KBM-7 (cell line): ENCODE measurements around the gene CCDC183.
"Not testable (repeated sequence)": the region's sequence is repeated elsewhere in the genome, so short reads cannot be mapped to it uniquely, and the experiment has no call there.

Experiments used
- DNase-seq: peaks from one replicate; pipeline ENCODE4 v3.0.0-alpha.2; 2015
- in situ Hi-C: fragments of 300-500 bp; cut with MboI; formaldehyde crosslinking; loops from 2 replicates; pipeline ENCODE4 v1.14.3; 2020; ENCODE audit warnings: low sequenced_read_pairs, low pct_unique_long_range_greater_than_20kb, mixed read lengths

The CCDC183 gene

DNA sequence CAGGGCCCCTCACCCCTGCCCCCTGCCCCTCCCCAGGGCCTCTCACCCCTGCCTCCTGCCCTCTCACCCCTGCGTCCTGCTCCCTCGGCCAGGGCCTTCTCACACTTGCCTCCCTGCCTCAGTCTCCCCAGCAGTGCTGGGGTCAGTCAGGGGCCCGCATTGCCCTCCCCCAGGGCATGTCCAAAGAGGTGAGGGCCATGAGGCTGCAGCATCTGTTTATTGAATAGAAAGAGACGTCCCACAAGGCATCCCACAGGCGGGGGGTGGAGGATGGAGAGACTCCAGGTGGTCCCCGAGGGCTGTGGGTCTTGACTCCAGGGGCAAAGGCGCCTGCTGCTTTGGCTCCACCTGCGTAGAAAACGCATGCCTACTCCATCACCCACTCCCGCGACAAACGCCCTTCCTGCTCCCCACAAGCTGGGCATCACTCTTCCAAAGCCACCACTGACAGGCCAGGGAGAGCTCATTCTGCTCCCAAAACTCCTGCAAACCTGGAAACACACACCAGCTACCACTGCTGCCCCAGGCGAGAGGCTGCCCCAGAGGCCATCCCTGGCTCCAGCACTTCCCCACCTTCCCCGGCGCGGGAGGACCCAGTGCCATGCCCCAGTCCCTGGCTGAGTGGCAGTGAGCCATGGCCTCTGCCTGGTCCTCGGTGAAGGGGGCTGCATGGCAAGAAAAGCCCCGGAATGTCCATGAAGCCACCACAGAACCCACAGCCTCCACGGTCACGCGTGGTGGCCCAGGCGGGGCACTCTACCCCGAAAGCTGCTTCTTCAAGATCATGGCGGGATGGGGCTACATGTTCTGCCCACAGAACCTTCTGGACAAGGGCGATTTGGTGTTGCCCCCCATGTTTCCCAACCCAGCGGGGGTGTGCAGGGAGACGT, 36.5 kb upstream of the CCDC183 start:
- DNase-seq = no peak
- in situ Hi-C loops = no loop called here

DNA sequence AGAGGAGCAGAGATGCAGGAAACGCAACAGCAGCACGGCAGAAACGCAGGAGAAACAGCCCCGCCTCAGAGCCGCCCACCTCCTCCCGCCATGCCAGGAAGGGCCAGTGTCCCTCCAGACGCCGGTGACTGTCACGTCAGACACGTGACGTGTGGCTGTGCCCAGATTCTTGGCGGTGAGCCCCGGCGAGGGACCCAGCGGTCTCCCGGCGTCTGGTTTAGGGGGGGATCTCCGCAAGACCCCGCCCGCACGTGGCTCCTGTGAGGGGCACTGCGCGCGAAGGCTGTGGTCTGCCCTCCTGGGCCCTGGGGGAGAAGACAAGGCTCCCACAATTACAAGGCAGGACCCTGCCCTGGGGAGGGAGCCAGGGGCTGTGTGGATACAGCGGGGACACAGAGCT, 35.7 kb upstream of the CCDC183 start:
- in situ Hi-C loops = no loop called here
- no peak for DNase-seq

DNA sequence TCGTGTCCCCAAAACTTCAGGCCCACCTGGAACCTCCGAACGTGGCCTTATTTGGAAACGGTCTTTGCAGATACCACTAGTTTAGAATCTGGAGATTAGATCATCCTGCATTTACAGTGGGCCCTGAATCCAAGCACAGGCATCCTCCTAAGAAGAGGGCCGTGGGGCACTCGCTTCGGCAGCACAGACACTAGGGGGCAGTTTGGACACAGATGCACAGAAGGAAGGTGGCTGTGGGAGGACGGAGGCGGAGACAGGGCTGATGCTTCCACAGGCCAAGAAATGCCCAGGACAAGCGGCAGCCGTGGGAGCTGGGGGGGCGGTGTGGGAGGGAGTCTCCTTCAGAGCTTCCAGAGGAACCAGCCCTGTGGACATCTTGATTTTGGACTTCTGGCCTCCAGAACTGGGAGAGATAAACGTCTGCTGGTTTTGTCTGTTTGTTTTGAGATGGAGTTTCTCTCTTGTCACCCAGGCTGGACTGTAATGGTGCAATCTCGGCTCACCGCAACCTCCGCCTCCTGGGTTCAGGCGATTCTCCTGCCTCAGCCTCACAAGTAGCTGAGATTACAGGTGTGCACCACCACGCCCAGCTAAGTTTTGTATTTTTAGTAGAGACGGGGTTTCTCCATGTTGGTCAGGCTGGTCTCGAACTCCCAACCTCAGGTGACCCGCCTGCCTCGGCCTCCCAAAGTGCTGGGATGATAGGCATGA, 35.1 kb upstream of the CCDC183 start:
- peak; percentile 70 for DNase-seq
- in situ Hi-C loops = not testable (repeated sequence)

DNA sequence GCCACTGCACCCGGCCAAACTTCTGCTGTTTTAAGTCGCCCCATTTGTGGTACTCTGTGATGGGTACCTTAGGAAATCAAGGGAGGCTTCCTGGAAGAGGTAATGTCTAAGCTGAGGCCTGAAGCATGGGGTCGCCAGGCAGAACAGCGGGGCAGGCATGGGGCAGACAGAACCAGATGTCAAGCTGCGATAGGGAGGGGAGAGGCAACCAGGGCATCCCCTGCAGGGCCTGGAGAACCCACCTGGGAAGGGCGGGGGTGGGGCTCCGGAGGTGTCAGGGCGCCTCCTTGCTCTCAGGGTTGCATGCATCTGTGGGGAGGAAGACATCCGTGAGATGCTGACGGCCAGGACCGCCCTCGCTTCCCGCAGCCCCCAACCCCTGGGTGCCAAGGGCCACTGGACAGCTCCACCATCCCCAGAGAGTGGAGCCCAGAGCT, 34.6 kb upstream of the CCDC183 start:
- in situ Hi-C loops = no loop called here
- DNase-seq = no peak

DNA sequence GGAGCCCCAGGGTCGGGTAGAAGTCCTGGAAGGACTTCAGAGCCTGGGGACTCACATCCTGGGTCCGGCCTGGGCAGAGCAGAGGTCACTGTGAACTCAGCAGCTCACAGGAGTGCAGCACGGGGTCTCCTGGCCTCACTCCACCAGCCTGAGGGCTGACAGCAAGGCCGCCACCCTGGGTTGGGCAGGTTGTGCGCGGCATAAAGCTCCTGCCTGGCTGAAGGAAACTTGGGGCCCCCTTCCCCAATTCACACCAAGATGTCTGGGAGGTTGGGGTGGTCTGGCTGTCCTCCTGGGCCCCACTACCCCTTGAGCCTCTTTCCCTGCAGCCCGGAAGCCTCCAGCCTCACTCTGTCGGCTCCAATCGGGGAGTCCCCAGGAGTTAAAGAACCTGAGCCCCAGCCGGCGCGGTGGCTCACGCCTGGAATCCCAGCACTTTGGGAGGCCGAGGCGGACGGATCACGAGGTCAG, 33.9 kb upstream of the CCDC183 start:
- DNase-seq = no peak
- in situ Hi-C loops = no loop called here

DNA sequence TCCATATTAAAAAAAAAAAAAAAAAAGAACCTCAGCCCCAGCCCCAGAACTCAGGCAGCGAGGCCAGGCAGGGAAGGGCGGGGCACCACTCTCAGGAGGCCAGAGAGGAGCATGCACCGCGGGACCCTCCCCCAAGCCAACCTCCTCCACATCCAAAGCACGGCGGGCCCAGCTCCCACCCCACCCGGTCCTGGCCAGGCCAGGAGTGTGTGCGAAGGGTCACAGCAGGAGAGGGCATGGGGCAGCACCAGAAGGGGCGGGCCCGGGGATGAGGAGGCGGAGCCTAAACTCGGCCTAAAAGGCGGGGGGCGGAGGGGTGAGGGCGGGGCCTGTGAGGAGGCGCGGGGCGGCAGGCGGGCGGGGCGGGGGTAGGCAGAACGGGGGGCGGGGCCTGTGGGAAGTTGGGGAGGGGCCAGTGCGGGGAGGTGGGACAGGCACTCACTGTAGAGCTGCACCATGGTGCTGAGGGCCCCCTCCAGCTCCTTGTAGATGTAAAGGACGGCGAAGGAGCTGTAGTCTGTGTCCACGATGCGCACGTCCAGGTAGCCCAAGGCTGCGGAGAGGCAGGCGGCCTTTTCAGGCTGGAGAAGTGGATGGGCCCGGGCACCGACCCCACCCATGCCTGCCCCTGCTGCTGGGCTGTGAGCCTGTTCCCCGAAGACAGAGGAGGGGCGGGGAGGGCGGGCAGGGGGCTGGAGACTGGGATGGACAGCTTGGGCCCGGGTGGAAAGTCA, 33.1 kb upstream of the CCDC183 start:
- in situ Hi-C loops = no loop called here
- peak; percentile 49 for DNase-seq

DNA sequence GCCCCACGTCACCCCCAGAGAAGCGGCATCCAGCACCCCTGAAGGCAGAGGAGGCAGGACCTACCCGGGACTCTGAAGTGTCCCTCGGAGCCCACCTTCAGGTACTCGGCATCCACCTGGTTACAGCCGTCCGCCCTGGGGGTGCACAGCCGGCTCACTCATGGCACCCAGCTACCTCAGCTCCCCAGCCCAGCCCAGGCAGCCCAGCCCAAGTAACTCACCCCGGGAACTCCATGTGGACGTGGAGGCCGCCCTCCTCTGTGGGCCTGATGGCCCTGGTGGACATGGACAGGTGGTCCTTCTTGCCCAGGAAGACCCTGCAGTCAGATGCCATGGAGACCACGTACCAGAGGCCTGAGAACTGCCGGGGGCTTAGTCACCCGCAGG, 32.5 kb upstream of the CCDC183 start:
- DNase-seq = no peak
- in situ Hi-C loops = no loop called here

DNA sequence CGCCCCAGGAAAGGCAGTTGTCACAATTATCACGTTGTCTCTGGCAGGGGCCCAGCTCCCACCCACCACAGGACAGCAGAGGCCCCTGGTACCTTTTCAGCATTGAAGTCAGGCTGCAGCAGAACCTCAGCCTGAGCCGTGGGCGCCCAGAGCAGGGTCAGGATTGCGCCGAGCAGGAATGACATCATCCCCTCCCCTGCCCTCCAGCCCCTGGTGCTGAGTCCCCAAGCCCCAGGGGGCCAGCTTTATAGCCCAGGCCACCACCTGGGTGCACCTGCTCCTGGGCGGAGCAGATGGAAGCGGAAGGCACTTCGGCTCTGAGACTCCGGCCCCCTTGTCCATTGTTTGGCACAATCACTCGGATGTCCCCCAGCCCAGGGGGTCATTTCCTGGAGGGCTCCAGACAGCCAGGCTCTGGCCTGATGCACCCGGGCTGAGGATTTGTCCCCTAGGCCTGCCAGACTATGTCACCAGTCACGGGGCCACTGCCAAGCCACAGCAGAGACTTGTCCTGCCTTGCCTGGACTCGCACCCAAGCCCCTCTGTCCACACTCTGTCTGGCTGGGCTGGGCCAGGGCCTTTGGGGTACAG, 31.7 kb upstream of the CCDC183 start, which contains the start of gene LCN15:
LCN15 (minus strand) TSS at position 218 of the 591 bp plus-strand sequence; CDS start at position 188, 30 bp downstream.
- in situ Hi-C loops = no loop called here
- no peak for DNase-seq

DNA sequence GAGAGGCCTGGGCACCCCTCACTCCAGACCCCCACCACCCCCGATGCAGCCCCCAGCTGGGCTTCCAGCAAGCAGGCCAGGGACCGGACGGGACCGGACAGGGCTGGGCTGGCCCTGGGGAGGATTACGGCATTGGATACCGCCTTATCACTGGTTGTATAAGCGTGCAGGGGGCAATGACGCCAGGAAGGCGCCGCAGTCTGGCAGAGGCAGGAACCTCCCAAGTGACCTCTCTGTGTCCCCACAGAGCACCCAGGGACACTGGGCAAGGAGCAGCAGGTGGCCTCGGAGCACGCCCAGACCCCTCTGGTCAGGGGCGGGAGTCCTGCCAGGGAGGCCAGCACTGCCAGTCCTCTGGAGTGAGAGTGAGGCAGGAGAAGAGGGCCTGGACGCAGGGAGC, 31.1 kb upstream of the CCDC183 start:
- in situ Hi-C loops = no loop called here
- DNase-seq = no peak

DNA sequence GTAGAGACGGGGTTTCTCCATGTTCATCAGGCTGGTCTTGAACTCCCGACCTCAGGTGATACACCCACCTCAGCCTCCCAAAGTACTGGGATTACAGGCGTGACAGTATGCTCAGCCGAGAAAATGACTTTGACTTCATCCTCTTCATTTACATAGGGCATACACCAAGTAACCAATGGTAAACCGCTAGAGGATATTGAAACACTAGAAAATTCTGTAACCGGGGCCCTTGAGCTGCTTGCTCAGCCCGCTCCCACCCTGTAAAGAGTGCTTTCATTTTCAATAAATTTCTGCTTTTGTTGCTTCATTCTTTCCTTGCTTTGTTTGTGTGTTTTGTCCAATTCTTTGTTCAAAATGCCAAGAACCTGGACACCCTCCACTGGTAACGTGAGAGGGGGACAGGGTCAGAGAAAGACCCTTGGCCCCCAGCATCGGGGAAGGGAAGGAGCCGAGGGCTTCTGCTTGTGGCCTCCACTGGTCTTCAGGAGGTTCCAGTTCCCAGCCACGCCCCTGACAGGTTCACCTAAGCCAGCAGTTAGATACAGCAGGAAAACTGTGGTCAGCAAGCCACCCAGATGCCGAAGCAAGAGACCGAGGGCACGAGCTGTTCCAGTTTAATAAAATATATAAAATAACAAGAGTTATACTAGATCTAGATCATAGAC, 30.3 kb upstream of the CCDC183 start:
- in situ Hi-C loops, DNase-seq: not testable (repeated sequence)

DNA sequence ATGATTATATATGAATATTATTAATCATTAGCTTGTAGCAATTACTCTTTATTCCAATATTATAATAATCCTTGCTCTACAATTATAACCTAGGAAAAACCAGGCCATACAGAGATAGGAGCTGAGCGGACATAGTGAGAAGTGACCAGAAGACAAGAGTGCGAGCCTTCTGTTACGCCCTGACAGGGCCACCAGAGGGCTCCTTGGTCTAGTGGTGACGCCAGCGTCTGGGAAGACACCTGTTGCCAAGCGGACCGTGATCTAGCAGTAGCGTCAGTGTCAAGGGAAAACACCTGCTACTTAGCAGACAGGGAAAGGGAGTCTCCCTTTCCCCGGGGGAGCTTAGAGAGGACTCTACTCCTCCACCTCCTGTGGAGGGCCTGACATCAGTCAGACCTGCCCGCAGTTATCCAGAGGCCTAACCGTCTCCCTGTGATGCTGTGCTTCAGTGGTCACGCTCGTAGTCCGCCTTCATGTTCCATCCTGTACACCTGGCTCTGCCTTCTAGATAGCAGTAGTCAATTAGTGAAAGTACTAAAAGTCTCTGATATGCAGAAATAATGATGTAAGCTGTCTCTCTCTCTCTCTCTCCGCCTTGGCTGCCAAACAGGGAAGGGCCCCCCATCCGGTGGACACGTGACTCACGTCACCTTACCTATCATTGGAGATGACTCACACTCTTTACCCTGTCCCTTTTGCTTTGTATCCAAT, 29.6 kb upstream of the CCDC183 start:
- in situ Hi-C loops = not testable (repeated sequence)
- DNase-seq = peak; percentile 55

DNA sequence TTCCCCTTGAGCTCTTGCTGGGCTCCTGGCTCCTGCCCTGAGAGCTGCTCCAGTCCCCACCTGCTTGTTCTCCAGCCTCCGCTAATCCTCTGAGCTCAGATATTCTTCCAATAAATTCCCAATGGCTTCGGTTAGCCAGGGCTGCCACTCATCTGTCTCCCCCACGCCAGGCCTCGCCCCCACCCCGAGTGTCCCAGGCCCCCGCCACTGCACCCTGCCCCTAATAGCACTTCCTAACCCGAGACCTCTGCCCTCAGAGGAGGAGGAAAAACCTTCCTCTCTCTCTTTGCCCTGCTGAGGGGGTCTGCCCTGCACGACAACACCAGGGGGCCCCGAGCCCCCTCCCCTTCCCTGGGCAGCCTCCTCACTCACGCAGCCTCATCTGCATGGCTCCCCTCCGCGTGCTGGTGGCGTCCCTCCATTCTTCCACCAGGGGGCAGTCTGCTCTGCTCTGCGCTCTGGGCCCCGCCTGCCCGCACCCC, 26.4 kb upstream of the CCDC183 start:
- in situ Hi-C loops = no loop called here

DNA sequence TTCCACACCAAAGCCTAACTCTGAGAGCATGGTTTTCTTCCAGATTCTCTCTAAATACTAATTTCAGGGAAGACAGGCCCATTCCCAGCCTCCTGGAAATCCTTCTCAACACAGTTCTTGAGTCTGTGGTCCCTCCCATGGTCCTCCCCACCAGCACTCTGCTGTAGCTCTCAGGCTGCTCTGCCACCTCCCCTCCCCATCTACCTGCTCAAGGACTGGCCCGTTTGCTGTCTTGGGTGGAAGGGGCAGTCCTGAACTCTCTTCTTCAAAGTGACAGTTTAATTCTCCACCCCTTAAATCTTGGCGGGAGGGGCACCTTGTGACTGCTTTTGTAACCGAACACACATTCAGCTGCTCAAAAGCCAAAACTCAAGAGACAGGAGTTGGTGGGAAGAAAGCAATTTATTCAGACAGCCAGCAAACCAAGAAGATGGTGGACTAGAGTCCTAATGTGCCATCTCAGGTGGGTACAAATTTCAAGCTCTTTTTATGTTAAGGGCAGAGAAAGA, 24.2 kb upstream of the CCDC183 start:
- no peak for DNase-seq
- in situ Hi-C loops = no loop called here

More for the DNA sequence above, 26.4 kb upstream of the CCDC183 start:
- DNase-seq = peak; percentile 55

DNA sequence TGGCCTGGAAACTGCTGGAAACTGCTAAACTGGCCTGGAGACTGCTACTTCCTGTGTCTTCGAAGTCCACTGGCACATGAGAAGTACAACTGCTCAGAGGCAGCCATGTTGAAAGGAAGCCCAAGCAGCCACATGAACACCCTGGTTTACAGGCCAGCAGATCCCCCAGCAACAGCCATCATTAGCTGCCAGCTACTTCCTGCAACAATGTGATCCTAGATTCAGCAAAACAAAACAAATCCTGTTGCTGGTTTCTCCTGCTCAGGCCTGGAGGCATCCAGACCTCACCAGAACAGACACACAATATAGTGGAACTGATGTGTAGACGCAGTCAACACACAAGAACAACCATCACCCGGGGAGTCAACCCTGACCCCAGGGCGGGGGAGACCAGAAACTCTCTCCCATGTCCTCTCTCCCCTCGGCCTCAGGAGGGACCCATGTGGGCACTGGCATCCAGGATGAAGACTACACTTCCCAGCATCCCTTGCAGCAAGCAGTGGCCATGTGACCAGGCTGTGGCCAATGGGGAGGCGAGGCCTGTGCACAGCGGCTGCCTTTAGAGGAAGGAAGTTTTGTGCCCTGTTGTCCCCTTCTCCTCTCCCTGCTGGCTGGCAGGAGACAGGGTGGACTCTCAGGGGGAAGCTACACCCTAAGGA, 22.6 kb upstream of the CCDC183 start:
- peak; percentile 83 for DNase-seq
- in situ Hi-C loops = no loop called here

DNA sequence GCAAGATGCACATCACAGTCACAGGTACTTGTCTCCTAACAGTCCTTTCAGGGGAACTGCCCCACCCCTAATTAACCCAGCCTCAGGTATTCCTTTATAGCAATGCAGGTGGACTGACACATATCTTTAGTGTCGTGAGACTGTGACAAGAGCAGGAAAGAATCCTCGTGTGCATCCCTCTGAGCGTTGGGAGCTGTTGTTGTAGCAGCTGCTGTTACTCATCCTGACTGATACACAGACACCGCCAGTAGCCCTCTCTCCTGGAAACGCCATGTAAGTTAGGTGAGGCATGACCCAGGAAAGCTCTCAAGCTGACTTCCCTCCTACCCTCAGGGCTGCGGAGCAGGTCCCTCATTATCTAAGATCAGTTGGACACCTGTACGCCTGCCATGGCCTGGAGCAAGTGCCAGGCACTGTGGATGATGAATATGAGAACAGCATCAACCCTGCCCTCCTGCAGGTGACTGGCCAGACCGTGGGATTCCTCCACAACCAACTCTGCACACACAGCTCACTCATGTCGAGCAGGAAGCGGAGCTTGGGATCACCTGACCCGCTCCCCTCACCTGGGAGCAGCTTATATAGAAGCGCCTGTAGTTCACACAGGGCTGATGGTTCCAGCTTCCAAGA, 21.6 kb upstream of the CCDC183 start:
- DNase-seq = no peak
- in situ Hi-C loops = no loop called here

DNA sequence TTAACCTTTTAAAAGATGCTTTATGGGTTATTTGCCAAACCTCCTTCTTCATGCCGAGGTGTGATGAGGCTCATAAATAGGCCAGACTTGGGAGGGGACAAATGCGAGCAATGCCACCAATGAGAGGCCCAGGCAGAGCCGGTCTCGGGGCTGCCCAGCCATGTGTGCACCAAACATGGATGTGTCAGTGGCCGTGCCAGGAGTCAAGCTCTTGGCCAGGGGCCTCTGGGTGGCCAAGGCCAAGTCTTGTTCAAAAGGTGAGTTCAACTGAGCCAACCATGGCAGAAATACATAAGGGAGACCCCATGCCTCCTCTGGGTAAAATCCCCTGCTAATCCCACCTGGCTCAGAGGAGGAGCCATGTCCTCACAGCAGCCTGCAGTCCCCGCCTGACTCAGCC, 20.9 kb upstream of the CCDC183 start:
- in situ Hi-C loops = no loop called here
- DNase-seq = no peak

DNA sequence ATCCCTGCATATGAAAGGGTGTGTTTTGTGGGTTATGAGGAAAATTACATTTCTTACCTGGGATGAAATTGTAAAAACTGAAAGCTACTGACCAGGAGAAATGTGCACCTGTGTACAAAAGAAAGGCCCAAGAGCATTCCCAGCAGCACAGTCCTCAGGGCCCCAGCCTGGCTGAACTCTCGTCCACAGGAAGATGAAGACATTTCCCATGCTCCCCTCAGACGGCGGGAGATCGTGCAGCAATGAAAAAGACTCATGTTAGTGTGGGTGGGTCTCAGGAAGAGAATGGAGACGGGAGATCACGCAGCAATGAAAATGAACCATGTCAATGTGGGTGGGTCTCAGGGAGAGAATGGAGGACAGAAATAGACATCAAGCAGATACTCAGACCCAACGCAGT, 19.2 kb upstream of the CCDC183 start:
- no peak for DNase-seq
- in situ Hi-C loops = no loop called here
